GM18519 (cell line): Measurements from ENCODE around the gene IGLON5.

Experiments used
- ATAC-seq: cut with Tn5 transposase; IDR thresholded peaks from one replicate; pipeline ENCODE4 v1.9.1; 2021; ENCODE audit warnings: mild to moderate bottlenecking, moderate library complexity; ENCODE audit not compliant: unreplicated experiment, low FRiP score

The IGLON5 gene

DNA sequence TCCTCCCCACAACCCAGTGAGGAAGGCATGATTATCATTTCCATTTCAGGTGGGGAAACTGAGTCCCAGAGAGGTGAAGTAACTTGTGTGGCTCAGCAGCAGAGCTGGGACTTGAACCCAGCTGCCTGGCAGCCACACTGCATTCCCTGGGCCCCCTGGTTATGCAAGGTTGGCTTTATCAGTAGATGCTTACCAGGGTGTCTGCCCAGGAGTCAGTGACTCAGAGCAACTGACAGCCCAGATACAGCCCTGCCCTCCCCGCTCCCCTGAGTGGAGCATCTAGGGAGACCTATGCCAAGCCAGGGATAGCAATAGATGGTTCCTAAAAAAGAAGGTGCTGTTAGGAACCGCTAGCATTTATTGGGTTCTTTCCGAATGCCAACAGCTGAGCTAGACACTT lies 5.9 kb downstream of the IGLON5 start:
- ATAC-seq: no peak

GRCh38 chr19:51317968-51318367 lies 6.5 kb downstream of the IGLON5 start:
- no peak for ATAC-seq

- no peak for ATAC-seq
Observed at GRCh38 chr19:51318687-51319648, 7.5 kb downstream of the IGLON5 start.

GRCh38 chr19:51319649-51320279 lies 8.3 kb downstream of the IGLON5 start:
- ATAC-seq: no peak

DNA sequence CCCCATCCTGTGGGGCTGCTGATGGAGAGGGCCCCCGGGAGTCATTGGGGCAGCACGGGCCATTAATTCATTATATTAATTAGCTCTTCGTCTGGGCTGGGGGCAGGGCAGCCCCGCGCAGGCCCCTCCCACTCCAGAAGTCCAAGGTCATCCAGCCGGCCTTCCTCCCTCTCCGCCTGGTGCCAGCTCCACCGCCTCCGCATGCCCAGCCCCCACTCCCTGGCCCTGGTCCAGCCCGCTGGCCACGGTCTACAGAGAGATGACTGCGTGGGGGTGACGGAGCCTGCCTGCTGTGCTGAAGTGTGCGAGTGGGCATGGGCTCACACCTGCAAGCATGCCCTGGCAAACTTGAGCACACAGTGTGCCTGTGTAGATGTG lies 8.8 kb downstream of the IGLON5 start:
- ATAC-seq: no peak

DNA sequence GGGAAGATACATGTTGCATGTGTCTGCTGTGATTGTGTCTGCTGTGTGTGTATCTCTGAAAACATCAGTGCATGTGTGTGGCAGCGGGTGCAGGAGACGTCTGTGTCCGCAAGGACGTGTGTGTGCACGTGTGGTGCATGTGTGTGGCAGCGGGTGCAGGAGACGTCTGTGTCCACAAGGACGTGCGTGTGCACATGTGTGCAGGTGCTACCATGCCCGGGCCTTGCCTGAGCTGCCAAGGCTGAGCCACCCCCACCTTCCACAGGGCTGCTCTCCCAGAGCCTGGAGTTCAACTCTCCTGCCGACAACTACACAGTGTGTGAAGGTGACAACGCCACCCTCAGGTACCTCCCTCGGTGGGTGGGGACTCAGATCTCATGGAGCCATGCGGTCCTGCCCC lies 10.4 kb downstream of the IGLON5 start:
- ATAC-seq: no peak

DNA sequence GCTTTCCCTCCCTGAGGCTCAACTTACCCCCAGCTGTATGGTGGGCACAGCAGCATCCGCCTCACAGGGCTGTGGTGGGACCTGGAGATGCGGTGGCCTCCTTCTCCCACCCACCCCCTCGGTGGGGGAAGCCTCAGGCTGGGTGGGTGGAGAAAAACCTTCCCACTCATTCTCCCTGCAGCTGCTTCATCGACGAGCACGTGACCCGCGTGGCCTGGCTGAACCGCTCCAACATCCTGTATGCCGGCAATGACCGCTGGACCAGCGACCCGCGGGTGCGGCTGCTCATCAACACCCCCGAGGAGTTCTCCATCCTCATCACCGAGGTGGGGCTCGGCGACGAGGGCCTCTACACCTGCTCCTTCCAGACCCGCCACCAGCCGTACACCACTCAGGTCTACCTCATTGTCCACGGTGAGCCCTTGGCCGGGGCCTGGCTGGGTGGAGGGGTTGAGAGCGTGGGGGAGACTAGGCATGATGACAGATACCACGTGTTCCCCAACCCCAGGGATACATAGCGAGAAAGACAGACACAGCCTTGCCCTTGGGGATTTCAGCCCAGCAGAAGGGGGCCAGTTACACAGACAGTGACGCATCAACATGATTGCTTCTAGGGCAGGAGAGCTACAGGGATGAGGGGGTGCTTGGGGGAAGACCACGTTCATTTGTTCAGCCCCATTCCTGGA lies 12.2 kb downstream of the IGLON5 start:
- ATAC-seq: no peak

- ATAC-seq: no peak
Observed at GRCh38 chr19:51324167-51324481, 12.7 kb downstream of the IGLON5 start.

- ATAC-seq: no peak
Observed at GRCh38 chr19:51325161-51325976, 13.9 kb downstream of the IGLON5 start.

GRCh38 chr19:51326216-51327065 lies 15.0 kb downstream of the IGLON5 start:
- ATAC-seq: no peak

- ATAC-seq: no peak
Observed at GRCh38 chr19:51327066-51328001, 15.9 kb downstream of the IGLON5 start.

DNA sequence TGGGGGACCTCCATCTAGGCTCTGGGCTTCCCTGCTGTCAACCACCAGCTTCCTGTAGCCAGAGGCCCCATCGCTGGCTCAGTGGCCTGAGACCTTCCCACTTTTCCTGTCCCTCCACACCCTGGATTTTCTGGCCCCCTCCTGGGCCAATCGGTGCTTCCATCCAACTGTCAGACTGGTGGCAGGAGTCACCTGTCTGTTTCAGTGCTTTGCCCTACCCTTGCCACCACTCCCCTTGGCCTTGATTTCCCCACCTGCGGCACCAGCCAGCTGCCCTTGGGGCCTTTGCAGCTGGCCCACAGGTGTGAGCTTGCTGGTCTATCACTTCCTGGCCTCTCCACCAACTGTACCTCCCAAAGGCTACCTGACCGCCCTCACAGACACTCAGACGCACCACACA lies 18.0 kb downstream of the IGLON5 start:
- no peak for ATAC-seq

GRCh38 chr19:51330366-51330765 lies 18.9 kb downstream of the IGLON5 start:
- no peak for ATAC-seq

GRCh38 chr19:51331193-51331592 lies 19.7 kb downstream of the IGLON5 start:
- ATAC-seq: no peak

- ATAC-seq: no peak
Observed at GRCh38 chr19:51331716-51332115, 20.3 kb downstream of the IGLON5 start.

- ATAC-seq: no peak
Observed at GRCh38 chr19:51333836-51334460, 22.5 kb downstream of the IGLON5 start.

GRCh38 chr19:51337141-51337860 lies 25.9 kb downstream of the IGLON5 start:
- ATAC-seq: no peak
